GM10248 (cell line): ENCODE measurements around the gene RASGEF1C.

Source experiments
- CTCF ChIA-PET: fragments of 300-600 bp; sonication (Branson Sonifier 250); formaldehyde crosslinking; extraction: SDS; loops from one replicate; lab custom pipeline; 2021; ENCODE audit warnings: antibody characterized with exemption; lab: Yijun Ruan, JAX
- POLR2A ChIA-PET: fragments of 350-650 bp; sonication (Branson Sonifier 250); formaldehyde crosslinking; extraction: SDS; loops from one replicate; lab custom pipeline; 2020; ENCODE audit warnings: antibody characterized with exemption; lab: Yijun Ruan, JAX
- DNase-seq: peaks from one replicate; pipeline ENCODE4 v3.0.0; 2012; ENCODE audit errors: extremely low spot score
- CTCF ChIP-seq: IDR thresholded peaks from 2 replicates; pipeline ENCODE4 v1.5.1; 2012; ENCODE audit warnings: mild to moderate bottlenecking, low read depth; ENCODE audit errors: extremely low read depth, missing control alignments, control extremely low read depth

Gene RASGEF1C

GRCh38 chr5:180138214-180138975, 70.6 kb downstream of the RASGEF1C start:
- DNase-seq, result no peak
- ChIA-PET CTCF (interaction anchor here (1.4 kb wide), 1 partner anchor 11 kb away, joined by 3 read pairs; no protein-coding TSS in a partner anchor), POLR2A (no interaction called here)
- TF ChIP-seq CTCF, result no peak

GRCh38 chr5:180137401-180138213, 71.4 kb downstream of the RASGEF1C start:
- no peak for DNase-seq
- TF ChIP-seq CTCF, result no peak
- ChIA-PET POLR2A (no interaction called here), CTCF (no interaction called here)

GRCh38 chr5:180136630-180137381, 72.2 kb downstream of the RASGEF1C start:
- ChIA-PET POLR2A (no interaction called here), CTCF (no interaction called here)
- DNase-seq, result no peak
- TF ChIP-seq CTCF, result no peak

- no peak for TF ChIP-seq CTCF
- POLR2A ChIA-PET, result no interaction called here
- CTCF ChIA-PET, result no interaction called here
- no peak for DNase-seq
These were observed 72.9 kb downstream of the RASGEF1C start for GRCh38 chr5:180135967-180136629.

- ChIA-PET CTCF (no interaction called here), POLR2A (no interaction called here)
- no peak for DNase-seq
- no peak for TF ChIP-seq CTCF
These were observed 73.7 kb downstream of the RASGEF1C start for GRCh38 chr5:180135128-180135955.
